Vagina (tissue), 2 donors: ENCODE data around the gene LRRC59.

Experiments used
- POLR2A ChIP-seq, 2 donors: fragments of 450-650 bp; IDR thresholded peaks; one replicate each; pipeline ENCODE4 v1.6.1; 2017; ENCODE audit warnings: antibody characterized with exemption in 2 of 2, mild to moderate bottlenecking in 2 of 2, moderate library complexity in 2 of 2
- POLR2AphosphoS5 ChIP-seq, 2 donors: sonication (generic); formaldehyde crosslinking; IDR thresholded peaks; one replicate each; pipeline ENCODE4 v1.9.0; 2017; ENCODE audit warnings: antibody characterized with exemption in 2 of 2, mild to moderate bottlenecking in 2 of 2, low read depth in 1 of 2; ENCODE audit not compliant: insufficient read depth in 1 of 2
- TF ChIP-seq, protein P1 (sequence below), 3 experiments: fragments of 450-650 bp in 2 of 3; fragments of 200-600 bp in 1 of 3; sonication (generic) in 1 of 3; IDR thresholded peaks; one replicate each; pipeline ENCODE4 v1.5.1; 2017 to 2019; ENCODE audit warnings: antibody characterized with exemption in 3 of 3, mild to moderate bottlenecking in 2 of 3, moderate library complexity in 2 of 3

- TF ChIP-seq POLR2A (IDR thresholded peaks at IDR 0.05), result no peak
- TF ChIP-seq, protein P1, sequence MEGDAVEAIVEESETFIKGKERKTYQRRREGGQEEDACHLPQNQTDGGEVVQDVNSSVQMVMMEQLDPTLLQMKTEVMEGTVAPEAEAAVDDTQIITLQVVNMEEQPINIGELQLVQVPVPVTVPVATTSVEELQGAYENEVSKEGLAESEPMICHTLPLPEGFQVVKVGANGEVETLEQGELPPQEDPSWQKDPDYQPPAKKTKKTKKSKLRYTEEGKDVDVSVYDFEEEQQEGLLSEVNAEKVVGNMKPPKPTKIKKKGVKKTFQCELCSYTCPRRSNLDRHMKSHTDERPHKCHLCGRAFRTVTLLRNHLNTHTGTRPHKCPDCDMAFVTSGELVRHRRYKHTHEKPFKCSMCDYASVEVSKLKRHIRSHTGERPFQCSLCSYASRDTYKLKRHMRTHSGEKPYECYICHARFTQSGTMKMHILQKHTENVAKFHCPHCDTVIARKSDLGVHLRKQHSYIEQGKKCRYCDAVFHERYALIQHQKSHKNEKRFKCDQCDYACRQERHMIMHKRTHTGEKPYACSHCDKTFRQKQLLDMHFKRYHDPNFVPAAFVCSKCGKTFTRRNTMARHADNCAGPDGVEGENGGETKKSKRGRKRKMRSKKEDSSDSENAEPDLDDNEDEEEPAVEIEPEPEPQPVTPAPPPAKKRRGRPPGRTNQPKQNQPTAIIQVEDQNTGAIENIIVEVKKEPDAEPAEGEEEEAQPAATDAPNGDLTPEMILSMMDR (IDR thresholded peaks at IDR 0.05), result no peak
- TF ChIP-seq POLR2AphosphoS5 (IDR thresholded peaks at IDR 0.05; ENCODE audit: insufficient read depth in 1 of 2, low read depth in 1 of 2), result no peak
These were observed 17.5 kb upstream of the LRRC59 start for GRCh38 chr17:50414808-50415207.
